Measurements from ENCODE around the gene CD101. TPM values are rescaled to one million over a fixed set of nuclear protein-coding genes. Genes with fewer than 3 reads are reported as not detected.

CD101 gene
- total and polyA plus RNA-seq, 12 donors = 0.30 to 2.3 (median 1.1) TPM

DNA sequence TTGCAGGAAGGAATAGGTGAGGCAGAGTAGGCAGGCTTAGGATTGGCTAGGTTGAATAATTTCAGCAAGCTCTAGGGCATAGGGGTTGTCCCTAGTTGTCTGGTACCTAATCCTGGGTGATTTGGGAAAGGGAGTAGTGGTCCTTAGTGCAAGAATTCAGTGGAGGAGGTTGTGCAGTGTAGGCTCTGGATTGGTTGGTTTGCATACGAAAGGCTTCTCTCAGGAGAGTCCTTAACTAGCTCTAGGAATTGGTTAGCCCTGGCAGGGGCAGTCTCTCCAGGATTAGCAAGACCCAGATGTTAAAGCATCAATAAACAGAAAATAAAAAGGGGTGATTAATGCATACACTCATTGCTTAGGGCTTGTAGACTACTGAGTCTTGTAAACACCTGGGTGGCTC is 9.6 kb upstream of the CD101 start:
- TF ChIP-seq, protein P1, sequence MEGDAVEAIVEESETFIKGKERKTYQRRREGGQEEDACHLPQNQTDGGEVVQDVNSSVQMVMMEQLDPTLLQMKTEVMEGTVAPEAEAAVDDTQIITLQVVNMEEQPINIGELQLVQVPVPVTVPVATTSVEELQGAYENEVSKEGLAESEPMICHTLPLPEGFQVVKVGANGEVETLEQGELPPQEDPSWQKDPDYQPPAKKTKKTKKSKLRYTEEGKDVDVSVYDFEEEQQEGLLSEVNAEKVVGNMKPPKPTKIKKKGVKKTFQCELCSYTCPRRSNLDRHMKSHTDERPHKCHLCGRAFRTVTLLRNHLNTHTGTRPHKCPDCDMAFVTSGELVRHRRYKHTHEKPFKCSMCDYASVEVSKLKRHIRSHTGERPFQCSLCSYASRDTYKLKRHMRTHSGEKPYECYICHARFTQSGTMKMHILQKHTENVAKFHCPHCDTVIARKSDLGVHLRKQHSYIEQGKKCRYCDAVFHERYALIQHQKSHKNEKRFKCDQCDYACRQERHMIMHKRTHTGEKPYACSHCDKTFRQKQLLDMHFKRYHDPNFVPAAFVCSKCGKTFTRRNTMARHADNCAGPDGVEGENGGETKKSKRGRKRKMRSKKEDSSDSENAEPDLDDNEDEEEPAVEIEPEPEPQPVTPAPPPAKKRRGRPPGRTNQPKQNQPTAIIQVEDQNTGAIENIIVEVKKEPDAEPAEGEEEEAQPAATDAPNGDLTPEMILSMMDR (IDR thresholded peaks at IDR 0.05) = no peak
- no peak overlapping the region for H3K4me3 ChIP-seq
- WGBS, 2 donors = 95 to 100% methylated on average over 1 of the region's 1 CpG
- no peaks in the 10 kb centered on the region for H3K27me3 ChIP-seq
- ATAC-seq (no peak), DNase-seq (no peak)
- peaks cover 0 to 23% (median 0%) of the 10 kb centered on the region in 9 donors for H3K36me3 ChIP-seq
- peak overlapping the region in 4 of 10 donors; percentile 71 to 80 (median 76) for H3K27ac ChIP-seq
- peaks cover 0 to 57% (median 35%) of the 10 kb centered on the region in 9 donors for H3K4me1 ChIP-seq
- no peaks in the 10 kb centered on the region for H3K9me3 ChIP-seq
- intact Hi-C loops (cut with DNase I) = no loop called here

DNA sequence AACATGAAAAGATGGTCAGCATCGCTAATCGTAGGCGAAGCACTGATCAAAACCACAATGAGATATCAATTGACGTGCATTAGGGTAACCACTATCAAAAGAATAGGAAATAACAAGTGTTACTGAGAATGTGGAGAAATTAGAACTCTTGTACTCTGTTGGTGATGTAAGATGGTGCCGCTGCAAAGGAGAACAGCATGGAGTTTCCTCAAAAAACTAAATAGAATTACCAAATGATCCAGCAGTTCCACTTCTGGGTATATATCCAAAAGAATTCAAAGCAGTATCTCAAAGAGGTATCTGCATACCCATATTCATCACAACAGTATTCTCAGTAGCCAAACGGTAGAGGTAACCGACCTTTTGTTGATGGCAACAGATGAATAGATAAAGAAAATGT is 8.3 kb upstream of the CD101 start:
- DNase-seq (no peak), ATAC-seq (no peak)
- intact Hi-C loops (cut with DNase I) = no loop called here
- peaks cover 0 to 16% (median 0%) of the 10 kb centered on the region in 9 donors for H3K36me3 ChIP-seq
- 95 to 97% methylated on average over 7 of the region's 7 CpGs for WGBS, 2 donors
- H3K27ac ChIP-seq = no peak overlapping the region
- TF ChIP-seq, protein P1 (IDR thresholded peaks at IDR 0.05) = no peak
- H3K4me1 ChIP-seq = peaks cover 0 to 49% (median 25%) of the 10 kb centered on the region in 9 donors
- H3K27me3 ChIP-seq = no peaks in the 10 kb centered on the region
- no peak overlapping the region for H3K4me3 ChIP-seq
- no peaks in the 10 kb centered on the region for H3K9me3 ChIP-seq

DNA sequence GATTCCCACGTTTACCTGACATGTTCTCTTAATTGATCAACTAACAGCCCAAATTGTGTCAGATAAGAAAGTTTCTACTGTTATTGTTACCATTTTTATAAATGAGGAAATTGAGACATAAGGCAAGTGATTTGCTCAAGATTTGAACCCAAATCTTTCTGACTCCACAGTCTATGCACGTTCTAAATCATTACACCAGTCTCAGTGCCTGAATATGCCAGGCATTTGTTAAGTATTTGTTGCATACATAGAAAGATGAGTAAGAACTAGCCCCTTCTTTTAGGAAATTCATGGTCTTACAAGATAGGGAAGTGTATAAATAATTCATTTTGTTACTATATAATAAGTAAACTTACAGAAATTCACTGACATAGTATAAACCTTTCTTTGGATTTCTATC is 7.1 kb upstream of the CD101 start:
- TF ChIP-seq, protein P1 (IDR thresholded peaks at IDR 0.05) = no peak
- WGBS, 2 donors = 77 to 84% methylated on average over 2 of the region's 2 CpGs
- intact Hi-C loops (cut with DNase I) = no loop called here
- no peak overlapping the region for H3K4me3 ChIP-seq
- peaks cover 0 to 12% (median 0%) of the 10 kb centered on the region in 9 donors for H3K36me3 ChIP-seq
- peaks cover 0 to 38% (median 15%) of the 10 kb centered on the region in 9 donors for H3K4me1 ChIP-seq
- H3K27ac ChIP-seq = peak overlapping the region in 2 of 10 donors; percentile 6 to 30
- DNase-seq (no peak), ATAC-seq (no peak)
- no peaks in the 10 kb centered on the region for H3K27me3 ChIP-seq
- no peaks in the 10 kb centered on the region for H3K9me3 ChIP-seq

DNA sequence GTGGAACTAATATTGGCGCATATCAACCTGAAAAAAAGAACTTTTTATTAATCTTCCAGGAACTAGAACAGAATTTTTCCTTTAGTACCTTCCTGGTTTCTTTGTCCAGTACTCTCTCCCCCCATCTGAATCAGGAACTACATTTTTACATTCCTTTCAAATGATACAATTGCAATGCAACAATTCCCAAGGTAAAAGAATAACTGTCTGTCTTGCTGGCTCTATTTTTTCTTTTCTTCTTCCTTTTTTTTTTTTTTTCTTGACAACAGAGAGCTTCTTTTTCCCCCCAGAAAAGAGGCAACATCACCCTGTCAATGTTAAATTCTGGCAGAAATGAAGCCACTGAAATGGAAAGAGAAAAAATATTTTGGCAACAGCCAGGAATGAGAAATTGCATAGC is 4.5 kb upstream of the CD101 start:
- peaks cover 0 to 30% (median 0%) of the 10 kb centered on the region in 9 donors for H3K4me1 ChIP-seq
- TF ChIP-seq, protein P1 (IDR thresholded peaks at IDR 0.05) = no peak
- 94 to 97% methylated on average over 1 of the region's 1 CpG for WGBS, 2 donors
- no peaks in the 10 kb centered on the region for H3K9me3 ChIP-seq
- intact Hi-C loops (cut with DNase I) = no loop called here
- ATAC-seq (no peak), DNase-seq (no peak)
- H3K36me3 ChIP-seq = peaks cover 0 to 2% (median 0%) of the 10 kb centered on the region in 9 donors
- H3K27me3 ChIP-seq = no peaks in the 10 kb centered on the region
- H3K4me3 ChIP-seq = no peak overlapping the region
- H3K27ac ChIP-seq = no peak overlapping the region

All from heart right ventricle (tissue), 16 donors.